Measurements from ENCODE around the gene SMPD1.

SMPD1 gene

GRCh38 chr11:6417907-6418556 lies 27.8 kb downstream of the SMPD1 start:
- no peak for DNase-seq

GRCh38 chr11:6418557-6419008 lies 28.3 kb downstream of the SMPD1 start:
- DNase-seq, result no peak

- peak; percentile 66 for DNase-seq
These were observed 28.8 kb downstream of the SMPD1 start, which contains the start of gene APBB1 for GRCh38 chr11:6419009-6419631. Gene APBB1, minus strand, starts transcription at chr11:6419094. Its CDS starts 7,747 bp downstream, at chr11:6411347.

- no peak for DNase-seq
These were observed 30.4 kb downstream of the SMPD1 start for GRCh38 chr11:6420677-6421076.

- DNase-seq, result no peak
These were observed 37.2 kb downstream of the SMPD1 start for GRCh38 chr11:6427516-6427915.

GRCh38 chr11:6431861-6432260 lies 41.6 kb downstream of the SMPD1 start:
- DNase-seq, result no peak

- DNase-seq, result no peak
These were observed 43.9 kb downstream of the SMPD1 start for GRCh38 chr11:6433998-6434660.

- no peak for DNase-seq
These were observed 47.1 kb downstream of the SMPD1 start for GRCh38 chr11:6437423-6437822.

GRCh38 chr11:6437993-6438392 lies 47.7 kb downstream of the SMPD1 start:
- peak; percentile 74 for DNase-seq

GRCh38 chr11:6438979-6439571 lies 48.8 kb downstream of the SMPD1 start:
- peak; percentile 85 for DNase-seq

- DNase-seq, result no peak
These were observed 50.7 kb downstream of the SMPD1 start, which contains the start of gene HPX for GRCh38 chr11:6440906-6441358. Gene HPX, minus strand, starts transcription at chr11:6440987. Its CDS starts 24 bp downstream, at chr11:6440963.

- no peak for DNase-seq
These were observed 52.2 kb downstream of the SMPD1 start for GRCh38 chr11:6442441-6442840.

GRCh38 chr11:6443269-6444003 lies 53.2 kb downstream of the SMPD1 start:
- peak; percentile 78 for DNase-seq

All from hematopoietic multipotent progenitor cell treated with erythropoietin and hydrocortisone succinate and interleukin-3 and kit ligand, for 4 days (in vitro differentiated cells).